HFFc6 (cell line): ENCODE data around the gene SEC14L2. TPM values are rescaled to one million over a fixed set of nuclear protein-coding genes. Genes with fewer than 3 reads are reported as not detected.

ENCODE experiments used
- DNase-seq: peaks from one replicate; pipeline ENCODE4 v3.0.0-alpha.2; 2018
- H3K27ac Mint-ChIP-seq: 2 replicates; pipeline ENCODE4 v1.8.0; 2020; ENCODE audit warnings: mild to moderate bottlenecking, mixed read lengths
- H3K27me3 Mint-ChIP-seq: 2 replicates; pipeline ENCODE4 v1.8.0; 2021; ENCODE audit warnings: mild to moderate bottlenecking, moderate library complexity, mixed read lengths; ENCODE audit not compliant: insufficient read depth
- H3K36me3 Mint-ChIP-seq: 2 replicates; pipeline ENCODE4 v1.8.0; 2021; ENCODE audit warnings: low read depth, mixed read lengths
- H3K4me1 Mint-ChIP-seq: 2 replicates; pipeline ENCODE4 v1.8.0; 2020; ENCODE audit warnings: low read depth, mixed read lengths
- H3K4me3 Mint-ChIP-seq: 2 replicates; pipeline ENCODE4 v1.8.0; 2020; ENCODE audit warnings: mild to moderate bottlenecking, moderate library complexity, mixed read lengths
- H3K9me3 Mint-ChIP-seq: 2 replicates; pipeline ENCODE4 v1.8.0; 2020; ENCODE audit warnings: mild to moderate bottlenecking, mixed read lengths
- CTCF ChIP-seq: fragments of 200-600 bp; sonication (generic); IDR thresholded peaks from 2 replicates; pipeline ENCODE4 v1.5.0; 2021; ENCODE audit warnings: antibody characterized with exemption, mild to moderate bottlenecking
- total RNA-seq, 6 experiments: library from RNA; stranded (reverse); fragmentation: NEBNext Ultra II Directional; extraction: Animal tissue kit (Norgen Biotek cat#: 25700); gene quantifications; 2 replicates in 1 of 6; 3 replicates in 5 of 6; pipeline ENCODE4 v1.2.3, GENCODE V29; 2021

The SEC14L2 gene
- total RNA-seq, 6 experiments from 2014 or later: 18.4 to 24.0 (median 22.8) TPM

DNA sequence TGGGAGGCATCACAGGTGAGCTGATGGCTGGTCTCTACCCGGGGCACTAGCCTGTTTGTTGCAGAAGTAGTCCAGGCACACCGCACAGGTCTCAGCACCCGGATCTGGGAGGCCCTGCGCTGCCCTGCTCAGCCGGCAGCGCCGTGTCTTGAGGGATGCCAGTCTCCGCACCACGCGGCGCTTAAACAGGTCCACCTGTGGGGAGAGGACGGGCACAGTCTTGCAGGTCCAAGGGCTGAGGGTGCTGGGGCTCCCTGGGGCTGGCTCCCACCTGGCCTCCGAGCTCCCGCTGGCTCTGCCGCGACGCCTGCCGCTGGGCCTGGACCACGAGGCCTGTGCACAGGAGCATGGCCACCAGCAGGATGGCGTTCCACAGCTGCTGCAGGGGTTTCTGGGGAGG lies 16.8 kb upstream of the SEC14L2 start:
- no peak overlapping the region for H3K27ac Mint-ChIP-seq
- TF ChIP-seq CTCF: no peak
- H3K9me3 Mint-ChIP-seq: no peaks in the 10 kb centered on the region
- H3K36me3 Mint-ChIP-seq: no peaks in the 10 kb centered on the region
- H3K4me1 Mint-ChIP-seq: no peaks in the 10 kb centered on the region
- no peak overlapping the region for H3K4me3 Mint-ChIP-seq
- H3K27me3 Mint-ChIP-seq: no peaks in the 10 kb centered on the region
- DNase-seq: no peak

- no peak for TF ChIP-seq CTCF
- Mint-ChIP-seq H3K4me3 (no peak overlapping the region), H3K9me3 (no peaks in the 10 kb centered on the region), H3K27me3 (no peaks in the 10 kb centered on the region), H3K36me3 (no peaks in the 10 kb centered on the region), H3K4me1 (peaks cover 3% of the 10 kb centered on the region), H3K27ac (no peak overlapping the region)
- DNase-seq: no peak
These were observed 15.6 kb upstream of the SEC14L2 start for GRCh38 chr22:30381264-30381663.

DNA sequence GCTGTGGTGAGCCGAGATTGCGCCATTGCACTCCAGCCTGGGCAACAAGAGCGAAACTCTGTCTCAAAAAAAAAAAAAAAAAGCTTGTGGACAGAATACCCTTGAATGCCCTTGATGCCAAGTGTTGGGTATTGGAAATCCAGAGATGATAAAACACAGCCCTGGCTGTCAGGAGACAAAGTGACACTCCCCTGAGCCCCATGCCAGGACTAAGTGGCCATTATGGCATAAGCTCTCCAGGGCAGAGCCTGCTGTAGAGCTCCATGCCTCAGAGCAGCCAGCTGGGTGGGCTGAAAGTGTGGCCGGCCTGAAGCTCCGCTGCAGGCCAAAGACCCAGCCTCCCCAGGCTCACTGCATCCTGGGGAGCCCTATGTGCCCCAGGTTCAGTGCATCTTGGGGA lies 14.5 kb upstream of the SEC14L2 start:
- no peak for DNase-seq
- Mint-ChIP-seq H3K9me3 (no peaks in the 10 kb centered on the region), H3K27me3 (no peaks in the 10 kb centered on the region), H3K4me3 (no peak overlapping the region), H3K27ac (no peak overlapping the region), H3K36me3 (no peaks in the 10 kb centered on the region), H3K4me1 (peaks cover 9% of the 10 kb centered on the region)
- TF ChIP-seq CTCF: no peak

GRCh38 chr22:30383061-30383460 lies 13.8 kb upstream of the SEC14L2 start:
- DNase-seq: no peak
- Mint-ChIP-seq H3K36me3 (no peaks in the 10 kb centered on the region), H3K9me3 (no peaks in the 10 kb centered on the region), H3K27ac (no peak overlapping the region), H3K27me3 (no peaks in the 10 kb centered on the region), H3K4me1 (peaks cover 13% of the 10 kb centered on the region), H3K4me3 (no peak overlapping the region)
- TF ChIP-seq CTCF: no peak

DNA sequence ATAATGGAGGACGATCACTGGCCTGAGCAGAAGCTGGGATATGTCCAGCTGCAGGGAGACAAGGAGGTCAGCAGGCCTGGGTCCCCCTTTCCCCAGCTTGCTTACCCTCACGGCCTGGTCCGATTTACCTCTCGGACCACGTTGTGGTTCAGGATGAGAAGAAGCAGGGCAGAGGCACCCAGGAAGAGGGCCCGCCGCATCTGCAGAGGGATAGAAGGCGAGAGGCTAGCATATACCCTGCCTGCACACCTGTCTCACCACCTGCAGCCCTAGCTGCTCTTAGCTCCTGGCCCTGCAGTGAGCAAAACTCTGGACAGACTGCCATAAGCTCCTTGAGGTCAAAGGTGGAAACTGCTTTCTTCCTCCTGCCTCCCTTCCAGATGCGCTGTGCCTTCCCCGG lies 10.9 kb upstream of the SEC14L2 start:
- TF ChIP-seq CTCF: no peak
- H3K36me3 Mint-ChIP-seq: no peaks in the 10 kb centered on the region
- no peaks in the 10 kb centered on the region for H3K27me3 Mint-ChIP-seq
- no peak for DNase-seq
- H3K4me1 Mint-ChIP-seq: peaks cover 13% of the 10 kb centered on the region
- no peaks in the 10 kb centered on the region for H3K9me3 Mint-ChIP-seq
- peak overlapping the region; percentile 91 for H3K4me3 Mint-ChIP-seq
- H3K27ac Mint-ChIP-seq: no peak overlapping the region

DNA sequence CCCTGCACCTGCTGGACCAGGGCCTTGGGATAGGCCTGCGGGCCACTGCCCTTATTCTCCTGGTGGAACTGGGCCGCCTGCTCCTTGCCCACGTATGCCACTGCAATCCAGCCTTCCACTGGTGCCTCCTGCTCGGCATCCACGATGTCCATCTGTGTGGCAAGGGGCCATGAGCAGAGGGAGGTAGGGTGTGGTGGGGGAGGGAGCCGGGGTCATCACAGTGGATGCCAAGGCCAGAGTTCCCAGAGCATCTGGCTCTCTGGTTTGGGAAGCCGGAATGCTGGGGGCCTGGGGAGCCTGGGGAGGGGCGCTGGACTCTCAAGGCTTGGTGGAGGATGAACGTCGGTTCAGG lies 10.2 kb upstream of the SEC14L2 start:
- Mint-ChIP-seq H3K36me3 (no peaks in the 10 kb centered on the region), H3K9me3 (no peaks in the 10 kb centered on the region), H3K4me3 (peak overlapping the region; percentile 91), H3K27me3 (no peaks in the 10 kb centered on the region), H3K27ac (peak overlapping the region; percentile 79), H3K4me1 (peaks cover 19% of the 10 kb centered on the region)
- TF ChIP-seq CTCF: no peak
- DNase-seq: no peak
